ENCODE measurements around the gene PPM1F.
"Not testable (repeated sequence)": the region's sequence is repeated elsewhere in the genome, so short reads cannot be mapped to it uniquely, and the experiment has no call there.

Gene PPM1F

DNA sequence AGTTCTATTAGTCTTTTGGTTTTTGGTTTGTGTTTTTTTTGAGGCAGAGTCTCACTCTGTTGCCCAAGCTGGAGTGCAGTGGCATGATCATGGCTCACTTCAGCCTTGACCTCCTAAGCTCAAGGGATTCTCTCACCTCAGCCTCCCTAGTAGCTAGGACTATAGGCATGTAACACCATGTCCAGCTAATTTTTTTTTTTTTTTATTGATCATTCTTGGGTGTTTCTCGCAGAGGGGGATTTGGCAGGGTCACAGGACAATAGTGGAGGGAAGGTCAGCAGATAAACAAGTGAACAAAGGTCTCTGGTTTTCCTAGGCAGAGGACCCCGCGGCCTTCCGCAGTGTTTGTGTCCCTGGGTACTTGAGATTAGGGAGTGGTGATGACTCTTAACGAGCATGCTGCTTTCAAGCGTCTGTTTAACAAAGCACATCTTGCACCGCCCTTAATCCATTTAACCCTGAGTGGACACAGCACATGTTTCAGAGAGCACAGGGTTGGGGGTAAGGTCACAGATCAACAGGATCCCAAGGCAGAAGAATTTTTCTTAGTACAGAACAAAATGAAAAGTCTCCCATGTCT is 69.8 kb downstream of the PPM1F start:
- not testable (repeated sequence) for DNase-seq

DNA sequence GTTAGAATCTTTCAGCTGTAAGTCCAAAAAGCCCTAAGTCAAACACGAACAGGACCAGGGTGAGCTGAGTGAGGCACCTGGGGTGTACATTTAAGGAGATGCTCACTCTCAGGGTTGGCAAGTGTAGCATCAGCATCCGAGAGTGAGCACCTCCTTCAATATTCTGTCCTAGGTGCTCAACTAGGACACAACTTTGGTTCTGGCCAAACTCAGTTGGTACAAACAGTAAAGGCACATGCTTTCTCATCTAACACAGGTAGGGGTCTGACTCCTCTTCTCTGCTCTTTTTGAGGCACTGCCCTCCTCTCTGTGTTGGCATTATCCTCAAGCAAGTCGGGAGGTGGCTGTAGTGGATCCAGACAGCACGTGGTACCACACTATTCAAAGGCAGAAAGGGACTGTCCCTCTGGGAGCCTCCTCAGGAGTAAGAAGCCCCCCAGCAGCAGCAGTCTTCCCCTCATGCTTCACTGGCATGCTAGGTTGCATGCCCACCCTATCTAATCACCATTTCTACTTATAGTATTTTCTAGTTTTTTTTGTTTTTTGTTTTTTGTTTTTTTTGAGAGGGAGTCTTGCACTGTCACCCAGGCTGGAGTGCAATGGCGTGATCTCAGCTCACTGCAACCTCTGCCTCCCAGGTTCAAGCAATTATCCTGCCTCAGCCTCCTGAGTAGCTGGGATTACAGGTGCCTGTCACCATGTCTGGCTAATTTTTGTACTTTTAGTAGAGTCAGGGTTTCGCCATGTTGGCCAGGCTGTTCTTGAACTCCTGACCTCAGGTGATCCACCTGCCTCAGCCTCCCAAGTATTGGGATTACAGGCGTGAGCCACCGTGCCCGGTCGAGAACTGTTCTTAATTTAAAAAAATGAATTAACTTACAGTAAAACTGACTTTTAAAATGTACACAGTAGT is 70.6 kb downstream of the PPM1F start:
- DNase-seq = no peak

DNA sequence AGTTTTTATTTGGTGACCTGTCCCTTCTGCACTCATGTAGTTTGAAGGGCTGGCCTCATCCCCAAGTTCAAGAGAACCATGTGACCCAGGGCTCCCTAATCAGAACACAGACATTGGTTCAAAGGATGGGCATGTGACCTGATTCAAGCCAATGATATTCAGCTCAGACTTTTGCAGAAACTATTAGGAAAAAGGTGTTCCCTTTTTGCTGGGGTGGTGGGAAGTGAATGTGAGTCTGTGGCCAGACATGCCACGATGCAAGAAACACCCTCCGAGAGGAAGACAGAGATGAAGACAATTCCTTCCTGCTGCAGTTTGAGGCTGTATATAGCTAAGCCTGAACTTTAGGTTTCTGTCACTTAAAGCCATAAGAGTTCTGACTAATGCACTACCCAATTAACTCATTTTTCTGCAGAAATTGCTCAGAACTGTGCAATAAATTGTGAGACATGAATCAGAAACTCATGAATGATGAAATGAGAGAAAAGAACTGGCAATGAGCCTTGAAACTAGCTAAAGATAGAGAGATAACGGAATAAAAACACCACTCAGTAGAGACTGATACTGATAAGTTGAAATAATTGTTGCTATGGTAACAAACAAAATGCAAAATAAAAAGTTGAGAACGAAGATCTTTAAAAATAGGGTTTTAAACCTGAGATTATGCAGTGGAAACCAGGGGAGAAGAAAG is 76.0 kb downstream of the PPM1F start:
- no peak for DNase-seq

DNA sequence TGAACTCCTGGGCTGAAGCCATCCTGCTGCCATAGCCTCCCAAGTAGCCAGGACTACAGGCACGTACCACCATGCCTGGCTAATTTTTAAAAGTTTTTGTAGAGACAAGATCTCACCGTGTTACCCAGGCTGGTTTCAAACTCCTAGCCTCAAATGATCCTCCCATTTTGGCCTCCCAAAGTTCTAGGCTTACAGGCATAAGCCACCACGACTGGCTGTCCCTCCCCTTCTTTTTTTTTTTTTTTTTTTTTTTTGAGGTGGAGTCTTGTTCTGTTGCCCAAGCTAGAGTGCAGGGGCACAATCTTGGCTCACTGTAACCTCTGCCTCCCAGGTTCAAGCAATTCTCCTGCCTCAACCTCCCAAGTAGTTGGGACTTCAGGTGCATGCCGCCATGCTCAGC is 77.7 kb downstream of the PPM1F start:
- DNase-seq = not testable (repeated sequence)

DNA sequence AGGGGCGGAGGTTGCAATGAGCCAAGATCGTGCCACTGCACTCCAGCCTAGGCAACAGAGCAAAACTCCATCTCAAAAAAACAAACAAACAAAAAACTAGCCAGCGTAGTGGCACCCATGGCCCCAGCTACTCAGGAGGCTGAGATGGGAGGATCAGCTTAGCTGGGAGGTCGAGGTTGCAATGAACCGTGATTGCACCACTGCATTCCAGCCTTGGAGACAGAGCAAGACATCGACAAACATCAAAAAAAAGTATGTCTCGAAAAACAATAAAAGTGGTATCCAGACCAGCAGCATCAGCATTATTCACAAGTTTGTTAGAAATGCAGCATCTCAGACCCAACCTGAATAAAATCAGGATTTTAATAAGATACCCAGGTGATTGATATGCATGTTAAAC is 79.0 kb downstream of the PPM1F start:
- no peak for DNase-seq

DNA sequence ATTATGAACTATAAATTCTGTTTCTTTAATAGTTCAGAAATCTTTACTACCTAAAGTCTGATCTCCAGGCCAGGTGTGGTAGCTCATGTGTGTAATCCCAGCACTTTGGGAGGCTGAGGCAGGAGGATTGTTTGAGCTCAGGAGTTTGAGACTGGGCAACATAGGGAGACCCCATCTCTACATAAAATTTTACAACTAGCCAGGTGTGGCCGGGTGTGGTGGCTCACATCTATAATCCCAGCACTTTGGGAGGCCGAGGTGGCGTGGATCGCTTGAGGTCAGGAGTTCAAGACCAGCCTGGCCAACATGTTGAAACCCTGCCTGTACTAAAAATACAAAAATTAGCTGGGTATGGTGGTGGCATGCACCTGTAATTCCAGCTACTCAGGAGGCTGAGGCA is 79.9 kb downstream of the PPM1F start:
- DNase-seq = not testable (repeated sequence)

Measured in NCI-H510A (cell line).